Measurements from ENCODE around the gene SHROOM3. TPM values are rescaled to one million over a fixed set of nuclear protein-coding genes. Genes with fewer than 3 reads are reported as not detected.
A peak's percentile ranks its signal among the peaks of the same experiment; 100 is the strongest.
"Not testable (repeated sequence)": the region's sequence is repeated elsewhere in the genome, so short reads cannot be mapped to it uniquely, and the experiment has no call there.

SHROOM3 gene
- total RNA-seq, 1 donor from 2014 or later = 6.9 TPM

DNA sequence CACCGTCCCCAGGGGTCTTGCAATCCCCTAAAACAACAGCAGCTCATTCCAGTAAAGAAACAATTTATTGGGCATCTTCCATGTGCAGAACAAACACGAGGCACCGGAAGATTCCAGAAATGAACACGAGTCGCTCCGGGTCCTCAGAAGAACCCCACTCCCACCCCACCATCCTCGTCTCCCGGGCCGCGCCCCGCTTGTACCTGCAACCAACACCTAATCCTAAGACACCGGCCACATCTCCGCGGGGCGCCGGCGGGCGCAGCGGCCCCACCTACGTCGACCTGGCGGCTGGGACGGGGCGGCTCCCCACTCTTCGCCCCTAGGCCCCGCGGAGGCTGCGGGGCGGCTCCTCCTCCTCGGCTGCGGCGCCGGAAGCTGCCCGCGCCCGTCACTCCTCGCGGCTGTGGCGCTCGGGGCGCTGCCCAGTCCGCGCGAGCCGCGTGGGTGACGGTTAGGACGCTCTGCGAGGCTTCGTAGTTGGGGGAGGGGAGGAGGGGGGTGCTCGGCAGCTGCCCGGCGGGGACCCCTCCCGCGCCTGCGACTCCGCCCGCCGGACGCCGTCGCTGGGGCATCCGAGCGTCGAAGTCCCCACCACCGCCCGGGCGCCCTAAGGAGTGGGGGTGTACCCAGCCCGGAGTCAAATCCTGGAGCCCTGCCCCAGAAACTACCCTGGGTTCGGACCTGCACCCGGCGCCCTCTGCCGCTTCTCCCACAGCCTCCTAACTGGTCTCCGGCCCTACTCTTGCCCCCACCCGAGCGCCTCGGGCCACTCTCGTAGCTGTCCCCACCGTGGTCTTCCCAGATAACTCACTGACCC is 14.1 kb upstream of the SHROOM3 start, which contains the start of gene CCDC158:
TSS of gene CCDC158 (minus strand) at position 380 of the 820 bp plus-strand sequence. CDS start 17,934 bp downstream, outside the sequence.
- Histone ChIP-seq H3K36me3 (no peaks in the 10 kb centered on the region), H3K27me3 (no peaks in the 10 kb centered on the region), H3K27ac (no peak within 1 kb of the TSS), H3K4me3 (peak within 1 kb of the TSS; percentile 52 to 80), H3K4me1 (peaks cover 16% of the 10 kb centered on the region), H3K9me3 (no peaks in the 10 kb centered on the region)
- no peak for DNase-seq (ENCODE audit: extremely low spot score in 2 of 2)
- intact Hi-C loops (cut with DNase I) = no loop called here
- TF ChIP-seq CTCF (IDR thresholded peaks at IDR 0.05) = no peak
- no peak for TF ChIP-seq POLR2AphosphoS5 (IDR thresholded peaks at IDR 0.05; ENCODE audit: insufficient read depth in 1 of 2, low read depth in 1 of 2)
- TF ChIP-seq POLR2A (IDR thresholded peaks at IDR 0.05) = no peak

DNA sequence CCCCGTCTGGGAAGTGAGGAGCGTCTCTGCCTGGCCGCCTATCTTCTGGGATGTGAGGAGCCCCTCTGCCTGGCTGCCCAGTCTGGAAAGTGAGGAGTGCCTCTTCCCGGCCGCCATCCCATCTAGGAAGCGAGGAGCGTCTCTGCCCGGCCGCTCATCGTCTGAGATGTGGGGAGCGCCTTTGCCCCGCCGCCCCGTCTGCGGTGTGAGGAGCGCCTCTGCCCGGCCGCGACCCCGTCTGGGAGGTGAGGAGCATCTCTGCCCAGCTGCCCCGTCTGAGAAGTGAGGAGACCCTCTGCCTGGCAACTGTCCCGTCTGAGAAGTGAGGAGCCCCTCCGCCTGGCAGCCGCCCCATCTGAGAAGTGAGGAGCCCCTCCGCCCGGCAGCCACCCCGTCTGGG is 11.9 kb upstream of the SHROOM3 start:
- peaks cover 16% of the 10 kb centered on the region for H3K4me1 ChIP-seq
- H3K36me3 ChIP-seq; intact Hi-C loops (cut with DNase I); H3K9me3 ChIP-seq; DNase-seq (ENCODE audit: extremely low spot score in 2 of 2); H3K27me3 ChIP-seq; H3K4me3 ChIP-seq; H3K27ac ChIP-seq: not testable (repeated sequence)

DNA sequence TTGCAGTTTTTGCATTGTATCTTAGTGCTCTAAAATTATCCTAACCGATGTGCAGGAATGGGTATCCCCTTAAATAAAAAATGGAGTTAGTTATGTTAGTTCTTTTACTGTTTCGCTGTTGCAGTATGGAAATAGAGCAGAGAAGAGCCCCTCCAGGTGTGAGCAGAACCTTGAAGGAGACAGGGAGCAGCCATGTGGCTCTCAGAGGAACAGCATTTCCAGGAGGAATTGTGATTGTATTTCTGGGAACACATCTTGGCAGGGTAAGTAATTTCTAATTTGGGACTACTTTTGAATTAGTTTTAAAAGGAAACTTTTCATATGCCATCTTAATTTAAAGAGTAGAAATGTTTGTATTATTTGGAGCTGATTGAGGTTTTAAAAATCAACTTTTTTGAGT is 8.8 kb upstream of the SHROOM3 start:
- Histone ChIP-seq H3K36me3 (no peaks in the 10 kb centered on the region), H3K4me1 (peaks cover 3% of the 10 kb centered on the region), H3K4me3 (no peak overlapping the region), H3K27me3 (no peaks in the 10 kb centered on the region), H3K27ac (no peak overlapping the region), H3K9me3 (no peaks in the 10 kb centered on the region)
- intact Hi-C loops (cut with DNase I) = no loop called here
- TF ChIP-seq POLR2A (IDR thresholded peaks at IDR 0.05) (no peak), CTCF (IDR thresholded peaks at IDR 0.05) (no peak), POLR2AphosphoS5 (IDR thresholded peaks at IDR 0.05; ENCODE audit: insufficient read depth in 1 of 2, low read depth in 1 of 2) (no peak)
- no peak for DNase-seq (ENCODE audit: extremely low spot score in 2 of 2)

- intact Hi-C loops (cut with DNase I) = loop anchor here (10.0 kb wide), 1 partner anchor 75 kb away; no protein-coding TSS in a partner anchor
- TF ChIP-seq CTCF (IDR thresholded peaks at IDR 0.05) = no peak
- TF ChIP-seq POLR2A (IDR thresholded peaks at IDR 0.05) = no peak
- no peak for TF ChIP-seq POLR2AphosphoS5 (IDR thresholded peaks at IDR 0.05; ENCODE audit: insufficient read depth in 1 of 2, low read depth in 1 of 2)
These were observed 5.4 kb upstream of the SHROOM3 start for GRCh38 chr4:76429636-76430035.

GRCh38 chr4:76430519-76431388 is 4.3 kb upstream of the SHROOM3 start:
- TF ChIP-seq CTCF (IDR thresholded peaks at IDR 0.05) (peak; percentile 20 to 47 (median 29)), POLR2AphosphoS5 (IDR thresholded peaks at IDR 0.05; ENCODE audit: insufficient read depth in 1 of 2, low read depth in 1 of 2) (no peak), POLR2A (IDR thresholded peaks at IDR 0.05) (no peak)
- intact Hi-C loops (cut with DNase I) = loop anchor here (10.0 kb wide), 1 partner anchor 74 kb away; no protein-coding TSS in a partner anchor
- H3K27ac ChIP-seq = no peak overlapping the region
- no peaks in the 10 kb centered on the region for H3K36me3 ChIP-seq
- H3K27me3 ChIP-seq = no peaks in the 10 kb centered on the region
- no peak overlapping the region for H3K4me3 ChIP-seq
- no peak for DNase-seq (ENCODE audit: extremely low spot score in 2 of 2)
- peaks cover 5% of the 10 kb centered on the region for H3K4me1 ChIP-seq
- H3K9me3 ChIP-seq = no peaks in the 10 kb centered on the region

More at GRCh38 chr4:76429636-76430035, 5.4 kb upstream of the SHROOM3 start:
- Histone ChIP-seq H3K27ac (no peak overlapping the region), H3K4me1 (no peaks in the 10 kb centered on the region), H3K36me3 (no peaks in the 10 kb centered on the region), H3K9me3 (no peaks in the 10 kb centered on the region), H3K27me3 (no peaks in the 10 kb centered on the region), H3K4me3 (no peak overlapping the region)
- no peak for DNase-seq (ENCODE audit: extremely low spot score in 2 of 2)
